HG02981 (cell line): ENCODE results near the gene DENND2D.
A peak's percentile ranks its signal among the peaks of the same experiment; 100 is the strongest.

Experiments
- ATAC-seq: cut with Tn5 transposase; IDR thresholded peaks from one replicate; pipeline ENCODE4 v1.9.1; 2021; ENCODE audit warnings: mild to moderate bottlenecking, moderate library complexity; ENCODE audit not compliant: unreplicated experiment

Gene DENND2D

GRCh38 chr1:111139956-111140679 lies 60.3 kb downstream of the DENND2D start, which contains the start of the genes CEPT1 and DRAM2:
CEPT1 (plus strand) TSS chr1:111140223; CDS start chr1:111147715, 7,492 bp downstream.
DRAM2 (minus strand) TSS chr1:111140093; CDS start chr1:111131554, 8,539 bp downstream.
- ATAC-seq: peak; percentile 70

DNA sequence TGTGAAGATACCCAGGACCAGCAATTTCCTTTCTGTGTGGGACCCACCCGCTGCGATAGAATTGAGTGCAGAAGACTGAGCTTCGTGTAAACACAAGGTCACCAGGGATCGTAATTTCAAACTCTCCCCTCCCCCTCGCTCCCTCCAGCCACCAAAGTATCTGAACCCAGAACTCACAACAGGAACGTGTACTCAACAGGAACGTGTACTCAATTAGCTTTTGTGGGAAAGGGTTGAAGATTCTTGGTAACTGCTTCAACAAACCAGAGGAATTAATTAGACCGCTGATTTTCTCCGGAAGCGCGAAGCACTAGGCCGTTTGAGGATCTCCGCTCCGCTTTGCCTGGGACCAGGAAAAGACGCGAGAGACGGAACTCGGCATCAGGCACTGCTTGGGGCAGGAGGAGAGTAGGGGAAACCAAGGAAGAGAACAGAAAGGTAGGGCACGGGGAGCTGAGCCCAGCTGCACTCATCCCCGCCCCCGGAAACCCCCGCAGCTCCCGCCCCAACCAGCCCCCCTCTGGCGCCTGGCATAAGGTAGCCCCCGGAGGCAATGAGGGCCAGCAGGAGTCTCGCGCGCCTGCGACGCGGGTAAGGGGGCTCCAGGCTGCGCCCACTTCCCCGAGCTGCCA lies 61.0 kb downstream of the DENND2D start:
- peak; percentile 10 for ATAC-seq
